B cell (primary cell): Measurements from ENCODE around the gene FAM131B. TPM values are rescaled to one million over a fixed set of nuclear protein-coding genes. Genes with fewer than 3 reads are reported as not detected.
A peak's percentile ranks its signal among the peaks of the same experiment; 100 is the strongest.

Experiments used
- ATAC-seq: fragments of 200-7000 bp; cut with Tn5 transposase; one replicate; pipeline ENCODE4 v1.10.0; 2021; ENCODE audit warnings: low read depth, mild to moderate bottlenecking, moderate number of reproducible peaks, moderate library complexity
- CTCF ChIA-PET: fragments of 350-600 bp; sonication (Branson Sonifier 250); formaldehyde crosslinking; loops from one replicate; lab custom pipeline; 2021; ENCODE audit warnings: antibody characterized with exemption, inconsistent platforms; lab: Charles Lee
- POLR2A ChIA-PET: fragments of 350-600 bp; sonication (Branson Sonifier 250); formaldehyde crosslinking; loops from one replicate; lab custom pipeline; 2021; ENCODE audit warnings: antibody characterized with exemption; lab: Charles Lee
- DNase-seq: peaks from one replicate; pipeline ENCODE4 v3.0.0; 2013
- H2AFZ ChIP-seq: 2 replicates; pipeline ENCODE4 v1.6.1; 2012; ENCODE audit warnings: mild to moderate bottlenecking, low read depth, low read length; ENCODE audit not compliant: insufficient read depth, poor library complexity, severe bottlenecking
- H3K27ac ChIP-seq, 2 donors: 1 replicate in 1 of 2; 2 replicates in 1 of 2; pipeline ENCODE4 v1.5.1; 2012 to 2013; ENCODE audit warnings: low read length in 2 of 2, mild to moderate bottlenecking in 2 of 2, moderate library complexity in 1 of 2
- H3K27me3 ChIP-seq, 4 experiments: fragments of 200-600 bp in 1 of 4; sonication (generic) in 1 of 4; replicated peaks in 1 of 4; 1 replicate in 2 of 4; 2 replicates in 2 of 4; pipeline versions ENCODE4 v1.6.1 to v1.7.0; 2013 to 2016; ENCODE audit warnings: low read length in 3 of 4, mild to moderate bottlenecking in 2 of 4, mixed read lengths in 1 of 4, moderate library complexity in 1 of 4; ENCODE audit not compliant: insufficient read depth in 4 of 4, control insufficient read depth in 3 of 4; ENCODE audit errors: control extremely low read depth in 1 of 4
- H3K36me3 ChIP-seq, 2 experiments: replicated peaks in 1 of 2; 1 replicate in 1 of 2; 2 replicates in 1 of 2; pipeline versions ENCODE4 v1.6.1 to v1.7.1; 2013; ENCODE audit warnings: low read length in 1 of 2; ENCODE audit not compliant: insufficient read depth in 2 of 2, control insufficient read depth in 1 of 2; ENCODE audit errors: control extremely low read depth in 1 of 2, extremely low read depth in 1 of 2
- H3K4me1 ChIP-seq, 2 donors: fragments of 200-600 bp in 1 of 2; sonication (generic) in 1 of 2; 1 replicate in 1 of 2; 2 replicates in 1 of 2; pipeline versions ENCODE4 v1.5.1 to v1.6.1; 2013 to 2017; ENCODE audit warnings: low read length in 2 of 2; ENCODE audit not compliant: control insufficient read depth in 2 of 2, insufficient read depth in 2 of 2
- H3K4me2 ChIP-seq: replicated peaks from 2 replicates; pipeline ENCODE3; 2012; ENCODE audit warnings: mild to moderate bottlenecking, low read depth, low read length; ENCODE audit not compliant: poor library complexity, severe bottlenecking
- H3K4me3 ChIP-seq, 5 experiments: fragments of 200-600 bp in 1 of 5; sonication (generic) in 1 of 5; 1 replicate in 3 of 5; 2 replicates in 2 of 5; pipeline versions ENCODE4 v1.5.1 to v1.7.0; 2011 to 2016; ENCODE audit warnings: low read length in 4 of 5, mild to moderate bottlenecking in 4 of 5, low read depth in 2 of 5, control low read depth in 1 of 5, moderate library complexity in 1 of 5; ENCODE audit not compliant: insufficient read depth in 1 of 5; ENCODE audit errors: control extremely low read depth in 1 of 5, extremely low read depth in 1 of 5
- H3K79me2 ChIP-seq: fragments of 200-600 bp; sonication (generic); one replicate; pipeline ENCODE4 v1.6.0; 2016; ENCODE audit warnings: low read length; ENCODE audit not compliant: control insufficient read depth, insufficient read depth
- H3K9ac ChIP-seq: fragments of 200-600 bp; sonication (generic); 2 replicates; pipeline ENCODE4 v1.6.1; 2017; ENCODE audit warnings: mild to moderate bottlenecking, low read length, moderate library complexity
- H3K9me3 ChIP-seq, 3 donors: one replicate each; pipeline versions ENCODE4 v1.6.1 to v1.7.1; 2013; ENCODE audit warnings: low read length in 2 of 3; ENCODE audit not compliant: control insufficient read depth in 2 of 3, insufficient read depth in 1 of 3; ENCODE audit errors: control extremely low read depth in 1 of 3
- H4K20me1 ChIP-seq: 2 replicates; pipeline ENCODE4 v1.6.0; 2012; ENCODE audit warnings: mild to moderate bottlenecking, low read length; ENCODE audit not compliant: insufficient read depth, control insufficient read depth, poor library complexity, severe bottlenecking
- H3K27ac Mint-ChIP-seq: one replicate; pipeline ENCODE4 v1.8.0; 2021; ENCODE audit warnings: mixed read lengths
- H3K27me3 Mint-ChIP-seq: one replicate; pipeline ENCODE4 v1.8.0; 2021; ENCODE audit warnings: mixed read lengths
- H3K4me1 Mint-ChIP-seq: one replicate; pipeline ENCODE4 v1.8.0; 2021; ENCODE audit warnings: mixed read lengths
- H3K4me3 Mint-ChIP-seq: one replicate; pipeline ENCODE4 v1.8.0; 2021; ENCODE audit warnings: mixed read lengths
- H3K9me3 Mint-ChIP-seq: one replicate; pipeline ENCODE4 v1.8.0; 2022; ENCODE audit warnings: mixed read lengths; ENCODE audit not compliant: insufficient read depth
- EZH2 ChIP-seq: IDR thresholded peaks from 2 replicates; pipeline ENCODE4 v1.6.1; 2012; ENCODE audit warnings: borderline replicate concordance, low read depth, mild to moderate bottlenecking, moderate library complexity, low read length; ENCODE audit not compliant: insufficient read depth, poor library complexity, severe bottlenecking
- WGBS: methylation state at CpG from one replicate; pipeline ENCODE4 v1.1.5; 2013; ENCODE audit warnings: missing lambda C conversion rate; ENCODE audit not compliant: insufficient coverage; 5-methylcytosine and 5-hydroxymethylcytosine counted together
- intact Hi-C: fragments of 100-400 bp; cut with micrococcal nuclease; formaldehyde crosslinking; loops from one replicate; pipeline ENCODE4 v1.10.0; 2022
- polyA plus RNA-seq: library from polyadenylated mRNA; depleted of rRNA; stranded (reverse); fragments of >200 nt; gene quantifications from 2 replicates; pipeline ENCODE4 v1.2.3, GENCODE V29; 2012
- total RNA-seq, 2 donors: library from RNA; stranded (reverse); fragments of 120-200 nt in 1 of 2; gene quantifications; 1 replicate in 1 of 2; 2 replicates in 1 of 2; pipeline versions ENCODE4 v1.2.3 to v1.2.4, GENCODE V29; 2013 to 2022
- TF ChIP-seq, protein P1 (sequence below): fragments of 200-600 bp; IDR thresholded peaks from one replicate; pipeline ENCODE4 v1.8.0; 2022; ENCODE audit warnings: antibody characterized with exemption, mild to moderate bottlenecking

Gene FAM131B
- total and polyA plus RNA-seq, 2 donors (not counting 1 experiment from before 2014, with no cell fraction given), result 0.05 TPM; not detected in 1

DNA sequence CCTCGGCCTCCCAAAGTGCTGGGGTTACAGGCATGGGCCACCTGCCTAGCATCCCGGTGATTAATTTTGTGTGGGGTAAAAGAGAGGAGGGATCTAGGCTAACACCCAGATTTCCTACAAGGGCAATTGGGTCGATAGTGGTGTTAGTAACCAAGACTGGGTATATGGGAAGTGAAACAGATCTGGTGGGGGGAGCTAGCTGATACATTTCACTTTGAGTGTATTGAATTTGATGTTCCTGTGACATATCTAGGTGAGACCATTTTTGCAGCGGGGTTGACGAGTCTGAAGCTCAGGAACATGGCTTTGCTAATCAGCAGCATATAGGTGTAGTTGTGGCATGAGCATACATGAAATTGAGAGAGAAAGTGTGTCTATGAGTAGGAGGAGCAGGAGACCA is 34.6 kb downstream of the FAM131B start:
- H3K79me2 ChIP-seq, result no peaks in the 10 kb centered on the region
- Mint-ChIP-seq H3K27ac (peak overlapping the region; percentile 78), H3K9me3 (no peaks in the 10 kb centered on the region), H3K4me1 (peaks cover 37% of the 10 kb centered on the region), H3K27me3 (no peaks in the 10 kb centered on the region), H3K4me3 (peak overlapping the region; percentile 60)
- H3K4me2 ChIP-seq, result peak overlapping the region; percentile 42
- no peaks in the 10 kb centered on the region for H3K36me3 ChIP-seq
- TF ChIP-seq EZH2, result no peak
- TF ChIP-seq, protein P1, sequence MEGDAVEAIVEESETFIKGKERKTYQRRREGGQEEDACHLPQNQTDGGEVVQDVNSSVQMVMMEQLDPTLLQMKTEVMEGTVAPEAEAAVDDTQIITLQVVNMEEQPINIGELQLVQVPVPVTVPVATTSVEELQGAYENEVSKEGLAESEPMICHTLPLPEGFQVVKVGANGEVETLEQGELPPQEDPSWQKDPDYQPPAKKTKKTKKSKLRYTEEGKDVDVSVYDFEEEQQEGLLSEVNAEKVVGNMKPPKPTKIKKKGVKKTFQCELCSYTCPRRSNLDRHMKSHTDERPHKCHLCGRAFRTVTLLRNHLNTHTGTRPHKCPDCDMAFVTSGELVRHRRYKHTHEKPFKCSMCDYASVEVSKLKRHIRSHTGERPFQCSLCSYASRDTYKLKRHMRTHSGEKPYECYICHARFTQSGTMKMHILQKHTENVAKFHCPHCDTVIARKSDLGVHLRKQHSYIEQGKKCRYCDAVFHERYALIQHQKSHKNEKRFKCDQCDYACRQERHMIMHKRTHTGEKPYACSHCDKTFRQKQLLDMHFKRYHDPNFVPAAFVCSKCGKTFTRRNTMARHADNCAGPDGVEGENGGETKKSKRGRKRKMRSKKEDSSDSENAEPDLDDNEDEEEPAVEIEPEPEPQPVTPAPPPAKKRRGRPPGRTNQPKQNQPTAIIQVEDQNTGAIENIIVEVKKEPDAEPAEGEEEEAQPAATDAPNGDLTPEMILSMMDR, result no peak
- no peaks in the 10 kb centered on the region for H3K9me3 ChIP-seq
- no peaks in the 10 kb centered on the region for H4K20me1 ChIP-seq
- ChIA-PET CTCF (interaction anchor here (0.8 to 3.1 kb wide), 5 partner anchors 17 to 89 kb away, joined by 3 to 10 read pairs (median 7); no protein-coding TSS in a partner anchor), POLR2A (no interaction called here)
- intact Hi-C loops, result loop anchor here (10.0 kb wide), 1 partner anchor 47 kb away; no protein-coding TSS in a partner anchor
- H3K27me3 ChIP-seq, result peaks cover 0 to 2% (median 0%) of the 10 kb centered on the region in 4 experiments
- no peak overlapping the region for H3K9ac ChIP-seq
- 77% methylated on average over 5 of the region's 5 CpGs for WGBS
- H3K4me3 ChIP-seq, result no peak overlapping the region
- peaks cover 18 to 36% of the 10 kb centered on the region in 2 donors for H3K4me1 ChIP-seq
- peak; percentile 80 for ATAC-seq
- peak; percentile 57 for DNase-seq
- H2AFZ ChIP-seq, result peak overlapping the region; percentile 36
- peak overlapping the region; percentile 25 to 40 for H3K27ac ChIP-seq

DNA sequence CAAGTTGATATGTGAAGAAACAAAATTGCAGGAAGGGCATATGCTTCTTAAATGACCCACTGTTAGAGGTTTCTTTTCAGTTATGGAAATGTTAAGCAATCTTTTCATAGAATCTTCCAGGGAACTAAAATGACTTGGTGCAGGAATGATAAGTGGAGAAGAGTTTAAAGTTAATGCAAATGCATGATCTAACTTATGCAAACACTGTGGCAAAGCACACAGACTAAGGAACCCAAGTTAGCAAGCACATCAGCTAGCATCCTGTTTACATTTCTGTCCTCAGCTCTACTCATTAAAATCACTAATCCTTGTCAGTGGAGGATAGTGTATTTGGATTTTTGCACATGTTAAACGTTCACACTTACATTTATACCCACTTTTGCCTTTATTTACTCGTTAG is 37.3 kb downstream of the FAM131B start:
- H3K4me3 ChIP-seq, result no peak overlapping the region
- no peak overlapping the region for H3K9ac ChIP-seq
- no peaks in the 10 kb centered on the region for H3K79me2 ChIP-seq
- no peaks in the 10 kb centered on the region for H3K36me3 ChIP-seq
- intact Hi-C loops, result loop anchor here (10.0 kb wide), 1 partner anchor 50 kb away; no protein-coding TSS in a partner anchor
- H3K27me3 ChIP-seq, result peaks cover 0 to 2% (median 0%) of the 10 kb centered on the region in 4 experiments
- WGBS, result no CpG with 5 or more reads among the region's 2 CpGs
- H3K9me3 ChIP-seq, result no peaks in the 10 kb centered on the region
- Mint-ChIP-seq H3K27me3 (no peaks in the 10 kb centered on the region), H3K4me3 (peak overlapping the region; percentile 52), H3K4me1 (peaks cover 37% of the 10 kb centered on the region), H3K9me3 (no peaks in the 10 kb centered on the region), H3K27ac (peak overlapping the region; percentile 89)
- TF ChIP-seq, protein P1, result no peak
- TF ChIP-seq EZH2, result no peak
- POLR2A ChIA-PET, result interaction anchor here (1.0 kb wide), 1 partner anchor 529 kb away, joined by 3 read pairs; no protein-coding TSS in a partner anchor
- H3K4me2 ChIP-seq, result peak overlapping the region; percentile 40
- H3K27ac ChIP-seq, result peak overlapping the region; percentile 57 to 69
- CTCF ChIA-PET, result interaction anchor here (0.9 to 1.1 kb wide), 3 partner anchors 26 to 85 kb away, joined by 3 to 4 read pairs (median 3); no protein-coding TSS in a partner anchor
- peaks cover 18 to 36% of the 10 kb centered on the region in 2 donors for H3K4me1 ChIP-seq
- H2AFZ ChIP-seq, result no peak overlapping the region
- no peak for DNase-seq
- no peaks in the 10 kb centered on the region for H4K20me1 ChIP-seq
- peak; percentile 62 for ATAC-seq
